Keratinocyte (primary cell): ENCODE results near the gene A4GALT. TPM values are rescaled to one million over a fixed set of nuclear protein-coding genes. Genes with fewer than 3 reads are reported as not detected.

Source experiments
- DNase-seq: peaks from one replicate; pipeline ENCODE4 v3.0.0-alpha.2; 2011; ENCODE audit warnings: low read depth, missing footprints, low spot score
- FAIRE-seq: peaks from 2 replicates; lab custom pipeline; 2011; peaks lifted over from hg19 to GRCh38; lab: Jason Lieb, UNC
- H2AFZ ChIP-seq: 2 replicates; pipeline ENCODE4 v1.6.0; 2012; ENCODE audit warnings: low read length, control low read depth, inconsistent platforms; ENCODE audit not compliant: control insufficient read depth
- H3K27ac ChIP-seq: 2 replicates; pipeline ENCODE4 v1.5.1; 2011; ENCODE audit warnings: low read length; ENCODE audit not compliant: control insufficient read depth, insufficient read depth
- H3K27me3 ChIP-seq: 3 replicates; pipeline ENCODE4 v1.6.0; 2011; ENCODE audit warnings: low read length; ENCODE audit not compliant: control insufficient read depth, insufficient read depth; ENCODE audit errors: extremely low read depth
- H3K36me3 ChIP-seq, 2 experiments: 2 replicates in 1 of 2; 3 replicates in 1 of 2; pipeline ENCODE4 v1.5.1; 2011; ENCODE audit warnings: low read length in 2 of 2, mild to moderate bottlenecking in 1 of 2; ENCODE audit not compliant: control insufficient read depth in 2 of 2, insufficient read depth in 2 of 2; ENCODE audit errors: extremely low read depth in 1 of 2
- H3K4me1 ChIP-seq: 3 replicates; pipeline ENCODE4 v1.5.1; 2011; ENCODE audit warnings: low read length; ENCODE audit not compliant: control insufficient read depth, insufficient read depth; ENCODE audit errors: extremely low read depth
- H3K4me2 ChIP-seq: 3 replicates; pipeline ENCODE4 v1.6.0; 2011; ENCODE audit warnings: low read depth, low read length; ENCODE audit not compliant: control insufficient read depth, insufficient read depth; ENCODE audit errors: extremely low read depth
- H3K4me3 ChIP-seq, 3 experiments: fragments of 200-600 bp in 1 of 3; sonication (generic) in 1 of 3; 2 replicates in 2 of 3; 3 replicates in 1 of 3; pipeline ENCODE4 v1.5.1; 2011 to 2016; ENCODE audit warnings: low read length in 3 of 3, mild to moderate bottlenecking in 3 of 3, control low read depth in 2 of 3, inconsistent platforms in 1 of 3, low read depth in 1 of 3, mixed read lengths in 1 of 3, mixed run types in 1 of 3, moderate library complexity in 1 of 3; ENCODE audit not compliant: control insufficient read depth in 2 of 3, insufficient read depth in 2 of 3; ENCODE audit errors: extremely low read depth in 1 of 3
- H3K79me2 ChIP-seq: 2 replicates; pipeline ENCODE4 v1.6.0; 2012; ENCODE audit warnings: low read length; ENCODE audit not compliant: control insufficient read depth, insufficient read depth
- H3K9ac ChIP-seq: 3 replicates; pipeline ENCODE4 v1.6.0; 2011; ENCODE audit warnings: low read length; ENCODE audit not compliant: control insufficient read depth, insufficient read depth; ENCODE audit errors: extremely low read depth
- H3K9me1 ChIP-seq: 3 replicates; pipeline ENCODE4 v1.6.0; 2011; ENCODE audit warnings: low read length; ENCODE audit not compliant: control insufficient read depth, insufficient read depth; ENCODE audit errors: extremely low read depth
- H3K9me3 ChIP-seq: 2 replicates; pipeline ENCODE4 v1.5.1; 2012; ENCODE audit warnings: low read depth, low read length; ENCODE audit not compliant: control insufficient read depth
- H4K20me1 ChIP-seq: 3 replicates; pipeline ENCODE4 v1.6.0; 2011; ENCODE audit warnings: low read length; ENCODE audit not compliant: control insufficient read depth, insufficient read depth; ENCODE audit errors: extremely low read depth
- EZH2 ChIP-seq: IDR thresholded peaks from one replicate; pipeline ENCODE4 v1.6.1; 2012; ENCODE audit warnings: inconsistent platforms, mild to moderate bottlenecking, low read length, moderate library complexity
- dilution Hi-C: fragments of 300-500 bp; cut with MboI; formaldehyde crosslinking; loops from one replicate; pipeline ENCODE4 v1.7.0; 2020; ENCODE audit warnings: low sequenced_read_pairs; ENCODE audit not compliant: extremely low pct_ligation_motif_present
- polyA minus RNA-seq, 3 experiments: library from RNA; depleted of rRNA, polyadenylated mRNA; stranded (reverse); fragments of >200 nt; gene quantifications; 1 replicate in 1 of 3; 2 replicates in 1 of 3; 3 replicates in 1 of 3; pipeline ENCODE4 v1.2.3, GENCODE V29; 2011
- polyA plus RNA-seq, 5 experiments: library from polyadenylated mRNA; depleted of rRNA in 3 of 5; stranded (reverse) in 3 of 5; stranded (forward) in 1 of 5; unstranded in 1 of 5; fragments of >200 nt; gene quantifications; 1 replicate in 1 of 5; 2 replicates in 3 of 5; 3 replicates in 1 of 5; pipeline versions ENCODE4 v1.2.1 to v1.2.3, GENCODE V29; 2011 to 2012; ENCODE audit warnings: missing spikeins in 2 of 5, low read depth in 1 of 5, low replicate concordance in 1 of 5
- TF ChIP-seq, protein P1 (sequence below), 3 experiments: IDR thresholded peaks in 1 of 3; conservative IDR thresholded peaks in 1 of 3; optimal IDR thresholded peaks in 1 of 3; 2 replicates in 2 of 3; 3 replicates in 1 of 3; pipeline versions ENCODE3 to v1.5.1; 2011; ENCODE audit warnings: low read length in 3 of 3, mild to moderate bottlenecking in 3 of 3, moderate library complexity in 2 of 3, control low read depth in 1 of 3, inconsistent platforms in 1 of 3; ENCODE audit not compliant: insufficient read depth in 2 of 3; ENCODE audit errors: extremely low read depth in 1 of 3

A4GALT gene, protein sequence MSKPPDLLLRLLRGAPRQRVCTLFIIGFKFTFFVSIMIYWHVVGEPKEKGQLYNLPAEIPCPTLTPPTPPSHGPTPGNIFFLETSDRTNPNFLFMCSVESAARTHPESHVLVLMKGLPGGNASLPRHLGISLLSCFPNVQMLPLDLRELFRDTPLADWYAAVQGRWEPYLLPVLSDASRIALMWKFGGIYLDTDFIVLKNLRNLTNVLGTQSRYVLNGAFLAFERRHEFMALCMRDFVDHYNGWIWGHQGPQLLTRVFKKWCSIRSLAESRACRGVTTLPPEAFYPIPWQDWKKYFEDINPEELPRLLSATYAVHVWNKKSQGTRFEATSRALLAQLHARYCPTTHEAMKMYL
- 1.6 to 4.4 TPM (median 3.0 TPM) in 3 replicates for polyA plus RNA-seq
- polyA plus RNA-seq (2011; ENCODE audit: low read depth) = 2.1 TPM
- polyA plus RNA-seq (2011; cell fraction: cytosol; rRNA removed) = 2.4 and 5.0 TPM in 2 replicates
- 5.6 and 6.7 TPM in 2 replicates for polyA plus RNA-seq (2011; cell fraction: nucleus; rRNA removed)
- polyA plus RNA-seq (2012; ENCODE audit: low replicate concordance) = 4.1 and 8.3 TPM in 2 replicates
- 1.6 to 3.7 TPM (median 2.1 TPM) in 3 replicates for polyA minus RNA-seq
- polyA minus RNA-seq (2011; cell fraction: cytosol; rRNA and poly(A)+ RNA removed) = 10.9 TPM
- polyA minus RNA-seq (2011; cell fraction: nucleus; rRNA and poly(A)+ RNA removed) = 3.8 and 4.0 TPM in 2 replicates

DNA sequence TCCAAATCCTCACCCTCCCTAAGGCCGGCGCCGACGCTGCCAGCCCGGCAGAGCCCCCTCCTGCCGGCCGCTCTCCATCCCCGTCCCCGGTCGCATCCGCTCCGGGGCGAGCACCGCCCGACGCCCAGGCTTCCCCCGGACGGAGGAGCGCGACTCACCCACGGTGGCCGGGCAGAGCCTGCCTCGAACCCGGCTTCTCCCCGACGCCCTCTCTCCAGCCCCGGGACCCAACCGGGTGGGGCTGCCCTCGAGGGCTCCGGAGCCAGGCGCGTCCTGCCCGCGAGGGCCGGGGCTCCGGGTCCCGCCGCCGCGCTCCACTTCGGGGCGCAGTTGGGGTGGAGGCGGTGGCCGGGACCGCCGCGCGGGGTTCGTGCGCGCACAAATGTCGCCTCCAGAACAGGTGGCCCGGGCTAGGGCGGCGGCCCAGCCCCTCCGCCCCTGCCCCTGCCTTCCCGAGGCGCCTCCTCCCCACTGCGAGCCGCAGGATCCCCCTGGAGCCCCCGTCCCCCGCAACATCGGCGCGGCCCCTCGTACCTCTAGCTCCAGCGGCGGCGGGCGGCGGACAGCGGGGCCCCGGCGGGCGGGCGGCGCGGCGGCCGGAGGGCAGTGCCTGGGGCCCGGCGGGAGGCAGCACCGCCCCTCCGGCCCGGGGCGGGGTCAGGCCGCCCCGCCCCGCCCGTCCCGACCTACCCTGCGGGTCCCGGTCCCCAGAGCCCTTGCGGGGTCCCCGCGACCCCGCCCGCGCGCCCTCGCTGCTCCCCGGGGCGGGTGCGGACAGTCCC, at the start of gene A4GALT:
TSS of gene A4GALT (minus strand) at position 608 of the 782 bp plus-strand sequence. CDS start 26,919 bp downstream, outside the sequence.
- H3K36me3 ChIP-seq = peaks cover 2 to 3% of the 10 kb centered on the region in 2 experiments
- peak within 1 kb of the TSS; percentile 62 for H2AFZ ChIP-seq
- FAIRE-seq (no peak), DNase-seq (no peak)
- peaks cover 9% of the 10 kb centered on the region for H3K27me3 ChIP-seq
- TF ChIP-seq EZH2 = peak; percentile 78
- TF ChIP-seq, protein P1, sequence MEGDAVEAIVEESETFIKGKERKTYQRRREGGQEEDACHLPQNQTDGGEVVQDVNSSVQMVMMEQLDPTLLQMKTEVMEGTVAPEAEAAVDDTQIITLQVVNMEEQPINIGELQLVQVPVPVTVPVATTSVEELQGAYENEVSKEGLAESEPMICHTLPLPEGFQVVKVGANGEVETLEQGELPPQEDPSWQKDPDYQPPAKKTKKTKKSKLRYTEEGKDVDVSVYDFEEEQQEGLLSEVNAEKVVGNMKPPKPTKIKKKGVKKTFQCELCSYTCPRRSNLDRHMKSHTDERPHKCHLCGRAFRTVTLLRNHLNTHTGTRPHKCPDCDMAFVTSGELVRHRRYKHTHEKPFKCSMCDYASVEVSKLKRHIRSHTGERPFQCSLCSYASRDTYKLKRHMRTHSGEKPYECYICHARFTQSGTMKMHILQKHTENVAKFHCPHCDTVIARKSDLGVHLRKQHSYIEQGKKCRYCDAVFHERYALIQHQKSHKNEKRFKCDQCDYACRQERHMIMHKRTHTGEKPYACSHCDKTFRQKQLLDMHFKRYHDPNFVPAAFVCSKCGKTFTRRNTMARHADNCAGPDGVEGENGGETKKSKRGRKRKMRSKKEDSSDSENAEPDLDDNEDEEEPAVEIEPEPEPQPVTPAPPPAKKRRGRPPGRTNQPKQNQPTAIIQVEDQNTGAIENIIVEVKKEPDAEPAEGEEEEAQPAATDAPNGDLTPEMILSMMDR (optimal IDR thresholded peaks at IDR 0.05 in 1 of 3, IDR thresholded peaks at IDR 0.05 in 1 of 3, conservative IDR thresholded peaks at IDR 0.05 in 1 of 3; ENCODE audit: extremely low read depth in 1 of 3, insufficient read depth in 2 of 3, low read length in 3 of 3) = no peak
- H3K4me2 ChIP-seq = peak within 1 kb of the TSS; percentile 76
- peak within 1 kb of the TSS; percentile 64 to 78 (median 74) for H3K4me3 ChIP-seq
- no peaks in the 10 kb centered on the region for H3K79me2 ChIP-seq
- H3K9ac ChIP-seq = peak within 1 kb of the TSS; percentile 52
- dilution Hi-C loops = no loop called here
- H3K4me1 ChIP-seq = peaks cover 27% of the 10 kb centered on the region
- no peaks in the 10 kb centered on the region for H3K9me3 ChIP-seq
- H3K27ac ChIP-seq = no peak within 1 kb of the TSS
- H3K9me1 ChIP-seq = no peaks in the 10 kb centered on the region
- H4K20me1 ChIP-seq = no peaks in the 10 kb centered on the region

DNA sequence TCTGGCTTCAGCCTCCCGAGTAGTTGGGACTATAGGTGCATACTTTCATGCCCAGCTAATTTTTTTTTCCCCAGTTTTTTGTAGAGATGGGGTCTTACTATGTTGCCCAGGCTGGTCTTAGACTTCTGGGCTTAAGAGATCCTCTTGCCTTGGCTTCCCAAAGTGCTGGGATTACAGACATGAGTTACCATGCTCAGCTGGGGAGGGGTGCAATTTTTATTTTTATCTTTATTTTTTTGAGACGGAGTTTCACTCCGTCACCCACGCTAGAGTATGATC, 49.7 kb upstream of the A4GALT start:
- H3K9me3 ChIP-seq = no peaks in the 10 kb centered on the region
- H3K9me1 ChIP-seq = no peaks in the 10 kb centered on the region
- H3K4me3 ChIP-seq = no peak overlapping the region
- TF ChIP-seq, protein P1 (optimal IDR thresholded peaks at IDR 0.05 in 1 of 3, IDR thresholded peaks at IDR 0.05 in 1 of 3, conservative IDR thresholded peaks at IDR 0.05 in 1 of 3; ENCODE audit: extremely low read depth in 1 of 3, insufficient read depth in 2 of 3, low read length in 3 of 3) = no peak
- no peak for TF ChIP-seq EZH2
- DNase-seq (no peak), FAIRE-seq (no peak)
- peaks cover 1% of the 10 kb centered on the region for H3K27me3 ChIP-seq
- H3K36me3 ChIP-seq = no peaks in the 10 kb centered on the region
- H3K27ac ChIP-seq = no peak overlapping the region
- H3K4me2 ChIP-seq = no peak overlapping the region
- peaks cover 7% of the 10 kb centered on the region for H3K4me1 ChIP-seq
- H2AFZ ChIP-seq = no peak overlapping the region
- H3K79me2 ChIP-seq = no peaks in the 10 kb centered on the region
- dilution Hi-C loops = no loop called here
- H3K9ac ChIP-seq = no peak overlapping the region
- no peaks in the 10 kb centered on the region for H4K20me1 ChIP-seq
